UCSD-AML1 (cell line): ENCODE measurements around the gene TBCB.
"Not testable (repeated sequence)": the region's sequence is repeated elsewhere in the genome, so short reads cannot be mapped to it uniquely, and the experiment has no call there.

Source experiments
- DNase-seq: peaks from one replicate; lab custom pipeline; 2025; ENCODE audit not compliant: unreplicated experiment; lab: John Stamatoyannopoulos, UW

Gene TBCB

DNA sequence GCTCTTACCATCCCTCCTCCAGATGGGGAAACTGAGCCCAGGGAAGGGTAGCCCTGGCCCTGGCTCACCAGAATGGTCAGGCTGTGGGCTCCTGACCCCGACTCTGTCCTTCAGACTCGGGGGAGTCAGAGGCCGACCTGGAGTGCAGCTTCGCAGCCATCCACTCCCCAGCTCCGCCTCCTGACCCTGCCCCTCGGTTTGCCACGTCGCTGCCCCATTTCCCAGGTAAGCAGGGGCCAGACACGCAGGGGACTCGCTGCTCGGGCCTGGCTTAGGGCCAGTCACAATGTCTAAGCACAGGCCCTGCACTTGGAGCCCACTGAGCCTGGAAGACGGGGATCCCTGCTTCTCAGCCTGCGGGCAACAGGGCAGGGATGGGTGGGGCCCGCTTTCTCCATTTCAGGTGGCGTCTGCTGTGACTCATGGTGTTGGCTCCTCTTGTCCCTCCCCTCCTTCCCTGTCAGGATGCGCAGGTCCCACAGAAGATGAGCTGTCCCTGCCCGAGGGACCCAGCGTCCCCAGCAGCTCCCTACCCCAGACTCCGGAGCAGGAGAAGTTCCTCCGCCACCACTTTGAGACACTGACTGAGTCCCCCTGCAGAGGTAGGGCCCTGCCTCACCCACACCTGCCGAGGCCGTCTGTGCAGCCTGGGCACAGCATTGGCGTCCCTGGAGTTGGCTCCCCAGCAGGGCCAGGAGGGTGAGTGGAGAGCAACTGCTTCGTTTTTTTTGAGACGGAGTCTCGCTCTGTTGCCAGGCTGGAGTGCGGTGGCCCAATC is 13.5 kb upstream of the TBCB start:
- no peak for DNase-seq

DNA sequence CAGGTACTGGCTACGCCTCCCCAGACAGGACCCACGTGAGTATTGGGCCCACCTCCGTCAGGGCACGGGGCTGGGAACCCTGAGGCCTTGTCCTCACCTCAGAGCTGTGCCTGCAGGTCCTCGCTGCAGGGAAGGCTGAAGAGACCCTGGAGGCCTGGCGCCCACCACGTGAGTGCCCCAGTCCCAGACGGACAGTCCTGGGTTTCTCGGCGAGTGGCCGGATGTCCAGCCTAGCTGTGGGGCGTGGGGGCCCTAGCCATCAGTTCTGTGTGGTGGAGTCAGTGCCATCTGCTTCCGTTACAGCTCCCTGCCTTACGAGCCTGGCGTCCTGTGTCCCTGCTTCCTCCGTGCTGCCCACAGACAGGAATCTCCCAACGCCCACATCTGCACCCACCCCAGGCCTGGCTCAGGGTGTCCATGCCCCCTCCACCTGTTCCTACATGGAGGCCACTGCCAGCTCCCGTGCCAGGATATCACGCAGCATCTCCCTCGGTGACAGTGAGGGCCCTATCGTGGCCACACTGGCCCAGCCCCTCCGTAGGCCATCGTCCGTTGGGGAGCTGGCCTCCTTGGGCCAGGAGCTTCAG is 12.1 kb upstream of the TBCB start:
- no peak for DNase-seq

DNA sequence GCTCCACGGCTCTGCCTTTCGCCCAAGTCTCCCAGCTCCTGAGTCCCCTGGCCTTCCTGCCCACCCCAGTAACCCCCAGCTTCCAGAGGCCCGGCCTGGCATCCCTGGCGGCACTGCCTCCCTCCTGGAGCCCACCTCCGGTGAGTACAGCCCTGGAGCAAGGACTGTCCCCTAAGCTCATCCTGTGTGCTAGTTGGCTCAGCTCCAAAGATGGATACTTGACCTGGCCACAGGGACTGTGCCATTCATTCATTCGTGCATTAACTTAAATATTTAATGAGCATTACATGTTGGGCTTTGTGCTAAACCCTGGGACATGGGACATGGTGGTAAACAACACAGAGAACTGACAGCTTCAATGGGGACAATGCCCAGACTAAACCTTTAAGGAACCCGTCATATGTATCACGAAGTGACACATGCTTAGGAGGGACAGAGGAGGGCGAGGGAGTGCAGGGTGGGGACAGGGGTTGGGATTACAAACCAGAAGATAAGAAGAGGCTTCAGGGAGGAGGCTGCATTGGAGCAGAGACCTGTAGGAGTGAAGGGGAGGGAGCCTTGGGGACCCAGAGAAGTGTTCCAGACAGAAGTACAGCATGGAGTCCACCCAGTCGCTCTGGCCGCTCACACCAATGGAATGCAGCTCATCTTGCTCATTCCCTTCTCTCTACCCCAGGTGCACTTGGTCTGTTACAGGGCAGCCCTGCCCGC is 11.3 kb upstream of the TBCB start:
- DNase-seq = no peak

DNA sequence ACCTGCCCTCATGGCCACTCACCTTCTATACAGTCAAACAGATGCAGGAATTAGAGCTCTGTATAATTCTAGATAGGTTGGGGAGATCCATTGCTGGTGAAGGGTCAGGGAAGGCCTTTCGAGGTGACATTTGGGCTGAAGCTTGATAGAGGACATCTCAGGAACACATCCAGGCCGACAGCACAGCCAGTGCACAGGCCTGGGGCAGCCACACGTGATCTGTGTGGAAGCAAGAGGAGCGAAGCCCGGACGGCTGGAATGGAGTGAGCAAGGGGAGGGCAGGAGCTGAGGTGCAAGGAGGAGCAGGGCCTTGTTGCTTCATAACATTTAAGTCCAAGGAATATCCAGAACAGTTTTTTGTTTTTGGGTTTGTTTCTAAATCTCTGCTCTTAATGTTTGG is 8.8 kb upstream of the TBCB start:
- DNase-seq = no peak

DNA sequence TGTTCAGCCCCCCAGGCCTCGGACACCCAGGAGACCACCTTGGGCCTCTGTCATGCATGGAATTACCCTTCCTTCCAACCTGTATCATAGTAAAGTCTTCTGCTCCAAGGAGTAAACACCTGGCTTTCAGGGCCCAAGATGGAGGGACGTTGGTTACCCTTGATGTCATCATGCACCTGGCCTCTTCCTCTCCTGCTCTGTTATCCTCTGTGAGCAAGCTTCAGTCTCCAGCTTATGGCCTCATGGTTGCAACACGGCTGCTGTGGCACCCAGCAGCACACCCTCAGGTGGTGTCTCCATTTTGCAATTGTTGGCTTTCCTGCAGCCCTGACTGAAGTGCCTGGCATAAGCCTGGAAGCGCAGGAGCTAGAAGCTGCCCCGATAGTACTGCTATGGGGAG is 8.3 kb upstream of the TBCB start:
- DNase-seq = no peak

DNA sequence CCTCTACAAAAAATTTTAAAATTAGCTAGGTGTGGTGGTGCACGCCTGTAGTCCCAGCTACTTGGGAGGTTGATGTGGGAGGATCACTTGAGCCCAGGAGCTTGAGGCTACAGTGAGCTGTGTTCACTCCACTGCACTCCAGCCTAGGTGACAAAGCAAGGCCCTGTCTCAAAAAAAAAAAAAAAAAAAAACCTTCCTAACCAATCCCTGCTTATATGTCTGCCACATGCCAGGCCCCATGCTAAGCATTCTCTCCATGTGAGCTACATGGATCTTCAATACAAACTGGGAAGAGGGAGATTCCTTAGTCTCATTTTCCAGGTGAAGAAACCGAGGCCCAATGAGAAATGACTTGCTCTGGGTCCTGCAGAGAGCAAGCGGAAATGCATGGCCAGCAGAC is 6.6 kb upstream of the TBCB start:
- DNase-seq = no peak

DNA sequence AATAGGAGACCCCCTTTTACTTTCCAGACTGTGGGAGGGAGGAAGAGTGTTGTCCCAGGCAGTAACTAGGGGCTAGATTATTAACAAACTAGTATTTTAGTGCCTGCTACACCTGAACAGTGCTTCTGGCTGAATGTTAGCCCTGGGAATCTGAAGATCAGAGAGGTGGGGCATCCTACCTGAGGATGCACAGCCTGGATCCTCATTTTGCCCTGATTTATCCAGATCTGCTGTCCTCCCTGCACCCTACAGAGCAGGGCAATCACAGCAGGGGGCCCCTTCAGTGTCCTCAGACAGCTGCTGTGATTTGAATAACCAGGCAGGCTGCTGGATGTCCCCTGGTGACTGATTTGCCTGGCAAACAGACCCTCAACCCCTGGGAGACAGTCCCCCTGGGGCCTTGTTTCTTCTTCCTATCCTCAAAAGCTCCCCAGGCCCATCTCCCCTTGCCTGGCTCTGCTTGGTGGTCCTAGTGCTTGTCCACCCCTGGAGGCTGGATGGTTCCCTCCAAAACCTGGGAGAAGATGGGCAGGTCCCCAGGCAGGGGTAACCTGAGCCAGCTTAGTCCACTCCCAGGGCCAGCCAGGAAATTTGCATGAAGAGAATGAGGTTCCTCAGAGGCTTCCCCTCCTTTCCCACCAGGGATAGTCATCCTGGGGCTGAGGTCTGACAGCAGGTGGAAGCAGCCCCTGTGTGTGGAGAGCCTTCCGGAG is 4.6 kb upstream of the TBCB start, which contains the start of gene OVOL3:
OVOL3 (plus strand) TSS at position 657 of the 713 bp plus-strand sequence. CDS start 60 bp downstream, outside the sequence.
- no peak for DNase-seq

DNA sequence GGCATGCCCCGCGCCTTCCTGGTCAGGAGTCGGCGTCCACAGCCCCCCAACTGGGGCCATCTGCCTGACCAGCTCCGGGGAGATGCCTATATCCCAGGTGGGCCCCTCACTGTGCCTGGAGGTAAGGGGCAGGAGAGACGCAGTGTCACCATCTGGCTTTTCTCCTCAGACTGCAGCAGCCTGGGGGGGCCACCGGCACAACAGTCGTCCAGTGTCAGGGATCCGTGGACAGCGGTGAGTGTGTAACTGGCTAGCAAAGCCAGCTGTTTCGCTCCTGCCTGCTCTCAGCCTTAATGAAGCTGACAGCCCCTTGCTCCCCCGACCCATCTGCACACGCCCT is 4.1 kb upstream of the TBCB start:
- no peak for DNase-seq

DNA sequence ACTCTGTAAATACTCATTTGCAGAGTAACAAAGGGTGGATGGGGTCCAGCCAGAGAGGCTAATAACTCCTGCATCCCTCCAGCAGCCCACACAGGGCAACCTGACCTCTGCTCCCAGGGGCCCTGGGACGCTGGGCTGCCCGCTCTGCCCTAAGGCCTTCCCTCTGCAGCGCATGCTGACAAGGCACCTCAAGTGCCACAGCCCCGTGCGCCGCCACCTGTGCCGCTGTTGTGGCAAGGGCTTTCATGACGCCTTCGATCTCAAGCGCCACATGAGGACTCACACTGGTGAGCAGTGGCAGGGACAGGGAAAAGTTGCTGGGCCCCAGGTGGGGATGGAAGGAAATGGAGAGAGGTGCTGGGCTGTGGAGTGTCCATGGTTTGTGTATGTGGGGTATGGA is 2.6 kb upstream of the TBCB start:
- DNase-seq = no peak

DNA sequence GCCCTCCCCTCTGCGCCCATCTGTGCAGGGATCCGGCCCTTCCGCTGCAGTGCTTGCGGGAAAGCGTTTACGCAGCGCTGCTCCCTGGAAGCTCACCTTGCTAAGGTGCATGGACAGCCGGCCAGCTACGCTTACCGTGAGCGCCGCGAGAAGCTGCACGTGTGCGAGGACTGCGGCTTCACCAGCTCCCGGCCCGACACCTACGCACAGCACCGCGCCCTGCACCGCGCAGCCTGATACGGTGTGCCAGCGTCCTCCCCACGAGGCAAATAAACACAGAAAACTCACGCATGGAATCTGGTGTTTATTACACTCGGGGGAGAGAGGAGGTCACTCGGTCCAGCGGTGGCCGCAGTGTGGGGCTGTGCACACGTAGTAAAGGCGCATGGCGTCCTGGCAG is 1.8 kb upstream of the TBCB start:
- DNase-seq = no peak

DNA sequence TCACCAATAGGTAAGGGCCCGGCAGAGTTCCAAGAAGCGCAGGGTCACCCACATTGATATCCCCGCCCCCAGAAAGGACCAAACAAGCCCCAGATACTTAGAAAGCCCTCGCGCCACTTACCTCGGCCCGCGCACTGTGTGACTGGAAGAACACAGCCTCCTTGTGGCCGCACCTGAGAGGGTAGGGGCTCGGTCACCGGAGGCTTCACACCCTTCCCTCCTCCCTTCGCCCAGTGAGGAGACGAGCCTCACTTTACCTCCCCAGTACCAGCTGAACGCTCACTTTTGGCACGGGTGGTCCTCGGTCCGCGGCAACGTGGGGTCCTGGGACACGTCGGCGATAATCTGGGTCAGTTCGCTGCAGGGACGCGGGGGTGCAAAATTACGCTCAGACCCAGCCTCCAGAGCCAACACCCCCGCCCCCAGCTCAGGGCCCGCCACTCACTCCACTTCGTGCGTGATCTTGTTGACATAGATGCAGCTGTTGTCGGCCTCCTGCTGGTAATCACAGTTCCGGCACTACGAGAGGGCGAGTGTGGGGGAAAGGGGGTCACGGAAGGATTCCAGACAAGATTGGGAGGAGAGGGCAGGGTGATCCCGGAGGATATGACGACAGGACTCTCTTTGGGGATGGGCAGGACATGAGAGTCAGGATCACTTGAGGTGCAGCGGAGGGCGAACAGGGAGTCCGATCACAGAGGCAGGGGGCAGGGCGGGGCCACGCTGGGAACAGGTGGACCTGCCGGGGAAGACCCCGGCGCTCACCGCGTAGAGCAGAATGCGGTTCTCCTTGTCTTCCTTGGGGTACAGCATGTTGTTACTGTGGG is 1.2 kb upstream of the TBCB start:
- DNase-seq = no peak

DNA sequence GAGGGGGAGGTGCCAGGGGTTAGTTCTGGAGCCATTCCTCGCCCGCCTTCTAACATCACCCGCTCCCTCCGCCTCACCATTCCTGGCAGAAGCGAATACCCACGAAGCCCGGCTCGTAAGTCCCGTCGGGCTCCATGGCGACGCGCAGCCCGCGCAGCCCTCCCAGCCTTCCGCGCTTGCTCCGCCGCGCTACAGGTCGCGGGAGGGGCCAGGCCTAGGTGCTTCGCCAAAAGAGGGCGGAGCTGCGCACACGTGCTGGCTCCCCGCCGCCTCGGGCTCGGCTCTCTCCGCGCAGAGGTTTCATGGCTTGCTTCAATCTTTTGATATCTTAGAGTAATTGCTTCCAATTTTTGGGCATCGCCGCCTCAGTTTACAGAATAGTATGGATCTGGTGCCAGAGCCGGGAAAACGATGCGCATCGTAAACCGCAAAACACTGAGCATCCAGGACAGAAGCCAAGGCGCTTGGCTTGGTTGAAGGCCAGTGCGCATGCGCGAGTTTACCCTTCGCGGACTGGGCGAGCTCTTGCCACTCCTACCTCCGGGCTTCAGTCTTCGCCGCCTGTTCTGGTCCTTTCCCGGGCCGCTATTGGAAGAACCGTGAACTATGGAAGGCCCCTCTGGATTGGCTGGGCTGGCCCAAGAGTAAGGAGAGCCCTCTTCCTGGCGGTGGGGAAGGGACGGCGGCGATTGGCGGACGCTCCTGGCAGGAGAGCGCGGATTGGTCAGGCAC is 381 bp upstream of the TBCB start, which contains the start of gene POLR2I:
POLR2I (minus strand) TSS at position 155 of the 732 bp plus-strand sequence; CDS start at position 136, 19 bp downstream.
- DNase-seq = peak; percentile 99

DNA sequence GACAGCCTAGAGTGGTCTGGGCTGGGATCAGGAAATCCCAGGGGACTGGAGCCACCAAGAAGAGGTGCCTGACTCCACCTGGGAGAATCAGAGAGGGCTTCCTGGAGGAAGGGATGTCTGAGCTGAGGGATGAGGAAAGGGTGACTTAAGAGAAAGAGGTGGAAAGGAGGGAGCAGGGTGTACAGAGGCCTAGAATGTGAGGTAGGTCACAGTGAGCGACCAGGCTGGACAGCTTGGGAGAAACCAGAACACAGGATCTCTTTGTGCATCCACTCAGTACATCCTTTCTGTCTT is 1.0 kb downstream of the TBCB start:
- no peak for DNase-seq

DNA sequence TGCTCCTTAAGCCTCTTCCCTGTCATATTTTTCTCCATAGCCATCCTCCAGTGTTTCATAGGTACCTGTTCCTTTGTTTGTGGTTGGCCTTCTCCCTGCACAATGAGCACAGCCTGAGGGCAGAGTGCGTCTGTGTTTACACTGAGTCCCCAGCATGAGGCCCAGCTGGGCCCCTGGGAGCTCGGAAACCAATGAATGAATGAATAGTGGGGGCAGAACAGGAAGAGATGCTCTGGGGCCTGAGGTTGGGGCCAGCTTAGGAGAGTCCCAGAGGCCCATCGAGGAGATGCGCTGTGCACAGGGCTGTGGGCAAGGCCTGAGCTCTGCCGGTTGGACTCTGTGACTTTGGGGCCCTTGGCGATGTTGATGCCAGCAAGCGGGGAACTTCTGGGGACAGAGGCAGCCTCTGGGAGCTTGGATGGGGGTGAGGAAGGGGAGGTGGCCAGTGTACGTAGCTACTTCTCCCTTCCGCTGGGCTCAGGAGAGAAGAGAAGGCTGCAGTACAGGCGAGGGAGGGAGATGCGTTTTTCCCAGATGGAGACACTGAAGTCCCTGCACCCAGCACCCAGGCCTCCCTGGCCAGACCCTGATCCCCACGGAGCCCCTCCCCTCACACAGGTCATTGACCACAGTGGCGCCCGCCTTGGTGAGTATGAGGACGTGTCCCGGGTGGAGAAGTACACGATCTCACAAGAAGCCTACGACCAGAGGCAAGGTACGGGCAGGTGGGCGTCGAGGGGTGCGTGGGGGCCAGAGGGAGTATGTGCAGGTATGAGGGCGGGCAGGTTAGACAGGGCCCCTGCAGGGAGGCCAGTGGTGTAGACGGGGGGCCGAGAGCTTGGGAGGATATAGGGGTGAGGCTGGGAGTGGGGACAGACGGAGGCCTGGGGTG is 5.1 kb downstream of the TBCB start:
- DNase-seq = no peak

DNA sequence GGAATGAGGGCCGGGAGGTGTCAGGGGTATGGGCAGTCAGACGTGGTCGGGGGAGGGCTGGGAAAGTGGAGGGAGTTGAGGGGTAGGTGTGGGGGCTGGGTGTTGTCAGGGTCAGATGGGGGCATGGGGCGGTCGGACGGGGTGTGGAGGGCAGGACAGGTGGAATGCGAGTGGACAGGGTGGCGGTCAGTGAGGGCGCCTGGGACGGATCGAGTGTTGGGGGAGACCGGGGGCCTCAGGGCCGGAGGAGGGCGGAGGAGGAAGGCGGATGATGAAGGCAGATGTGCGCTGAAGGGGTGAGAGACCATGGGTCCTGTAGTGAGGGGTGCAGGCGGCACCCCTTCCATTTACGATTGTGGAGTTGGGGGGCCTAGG is 5.7 kb downstream of the TBCB start:
- DNase-seq = no peak

DNA sequence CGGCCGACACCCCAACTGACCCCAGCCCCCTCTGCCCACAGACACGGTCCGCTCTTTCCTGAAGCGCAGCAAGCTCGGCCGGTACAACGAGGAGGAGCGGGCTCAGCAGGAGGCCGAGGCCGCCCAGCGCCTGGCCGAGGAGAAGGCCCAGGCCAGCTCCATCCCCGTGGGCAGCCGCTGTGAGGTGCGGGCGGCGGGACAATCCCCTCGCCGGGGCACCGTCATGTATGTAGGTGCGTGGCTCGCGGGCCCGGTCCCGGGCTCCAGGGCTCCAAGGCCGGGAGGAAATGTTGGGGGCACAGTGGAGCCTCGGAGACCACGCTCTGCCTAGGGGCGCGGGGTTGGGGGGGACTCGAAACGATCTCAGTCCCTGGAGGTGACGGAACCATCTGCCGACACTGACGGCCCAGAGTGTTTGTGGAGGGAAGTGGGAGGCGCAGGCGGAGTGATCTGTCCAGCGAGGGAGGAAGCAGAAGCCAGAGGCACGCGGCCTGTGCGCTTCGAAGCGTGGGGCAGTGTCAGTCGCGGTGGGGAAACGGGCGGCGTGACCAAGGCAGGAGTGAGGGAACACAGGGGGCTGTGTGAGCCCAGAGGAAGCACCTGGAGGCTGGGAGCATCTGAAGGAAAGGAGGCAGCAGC is 6.3 kb downstream of the TBCB start:
- DNase-seq = peak; percentile 22

DNA sequence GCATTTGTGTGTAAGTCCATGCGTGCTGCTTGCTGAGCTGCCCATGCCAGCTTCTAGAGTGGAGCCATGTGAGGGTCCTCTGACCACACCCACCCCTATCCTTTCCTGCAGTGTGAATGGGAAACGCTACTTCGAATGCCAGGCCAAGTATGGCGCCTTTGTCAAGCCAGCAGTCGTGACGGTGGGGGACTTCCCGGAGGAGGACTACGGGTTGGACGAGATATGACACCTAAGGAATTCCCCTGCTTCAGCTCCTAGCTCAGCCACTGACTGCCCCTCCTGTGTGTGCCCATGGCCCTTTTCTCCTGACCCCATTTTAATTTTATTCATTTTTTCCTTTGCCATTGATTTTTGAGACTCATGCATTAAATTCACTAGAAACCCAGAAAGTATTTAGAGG is 10.3 kb downstream of the TBCB start:
- DNase-seq = no peak

DNA sequence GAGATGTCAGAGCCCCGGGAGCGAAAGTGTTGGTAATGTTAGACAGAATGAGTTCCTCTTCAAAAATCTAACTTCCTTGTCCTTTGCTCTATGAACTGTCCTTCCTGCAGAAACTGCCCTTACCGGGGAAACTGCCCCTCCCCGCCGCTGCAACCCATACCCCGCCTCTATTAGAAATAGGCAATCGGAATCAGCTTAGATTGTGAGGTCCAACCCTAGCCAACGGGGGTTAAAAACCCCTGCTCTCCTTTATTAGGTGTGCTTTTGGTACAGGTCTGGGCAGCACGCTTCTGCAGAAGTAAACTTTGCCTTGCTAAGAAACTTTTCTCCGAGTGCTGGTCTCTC is 13.1 kb downstream of the TBCB start:
- DNase-seq = peak; percentile 78

DNA sequence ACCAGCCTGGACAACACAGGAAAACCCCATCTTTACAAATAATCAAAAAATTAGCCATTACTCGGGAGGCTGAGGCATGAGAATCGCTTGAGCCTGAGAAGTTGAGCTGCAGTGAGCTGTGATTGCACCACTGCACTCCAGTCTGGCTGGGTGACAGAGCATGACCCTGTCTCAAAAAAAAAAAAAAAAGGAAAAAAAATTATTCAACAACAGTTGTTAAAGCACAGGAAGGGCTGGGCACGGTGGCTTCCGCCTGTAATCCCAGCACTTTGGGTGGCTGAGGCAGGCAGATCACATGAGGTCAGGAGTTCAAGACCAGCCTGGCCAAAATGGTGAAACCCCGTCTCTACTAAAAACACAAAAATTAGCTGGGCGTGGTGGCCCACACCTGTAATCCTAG is 16.0 kb downstream of the TBCB start:
- DNase-seq = not testable (repeated sequence)
